H7 (cell line): ENCODE results near the gene GDPD3. TPM values are rescaled to one million over a fixed set of nuclear protein-coding genes. Genes with fewer than 3 reads are reported as not detected.

ENCODE experiments used
- DNase-seq: peaks from one replicate; pipeline ENCODE4 v3.0.0; 2012
- H3K27me3 ChIP-seq: 2 replicates; pipeline ENCODE4 v1.6.0; 2011; ENCODE audit warnings: mild to moderate bottlenecking, low read length; ENCODE audit not compliant: control insufficient read depth, insufficient read depth
- H3K36me3 ChIP-seq: replicated peaks from 2 replicates; pipeline ENCODE4 v1.5.1; 2011; ENCODE audit warnings: low read length; ENCODE audit not compliant: control insufficient read depth, insufficient read depth
- H3K4me3 ChIP-seq: 2 replicates; pipeline ENCODE4 v1.5.1; 2011; ENCODE audit warnings: low read depth, mild to moderate bottlenecking, control low read depth, low read length, moderate library complexity; ENCODE audit not compliant: insufficient read depth
- total RNA-seq: library from RNA; depleted of rRNA; stranded (reverse); fragments of >200 nt; shearing (Covaris generic); gene quantifications from 2 replicates; pipeline ENCODE4 v1.2.3, GENCODE V29; 2014

GDPD3 gene
- total RNA-seq, 1 experiment from 2014 or later: 0.31 TPM

GRCh38 chr16:30095166-30096078 lies 17.9 kb downstream of the GDPD3 start:
- H3K36me3 ChIP-seq: peaks cover 4% of the 10 kb centered on the region
- H3K4me3 ChIP-seq: peak overlapping the region; percentile 39
- no peaks in the 10 kb centered on the region for H3K27me3 ChIP-seq
- DNase-seq: peak; percentile 71

- no peak for DNase-seq
- H3K36me3 ChIP-seq: peaks cover 3% of the 10 kb centered on the region; the same call in 1 of the 2 replicates
- no peak overlapping the region for H3K4me3 ChIP-seq
These were observed 18.7 kb downstream of the GDPD3 start for GRCh38 chr16:30094541-30095165.

GRCh38 chr16:30092373-30093010 lies 20.8 kb downstream of the GDPD3 start:
- peak; percentile 98 for DNase-seq
- Histone ChIP-seq H3K4me3 (peak overlapping the region; percentile 87), H3K36me3 (peaks cover 3% of the 10 kb centered on the region; the same call in 1 of the 2 replicates), H3K27me3 (no peaks in the 10 kb centered on the region)

More at GRCh38 chr16:30094541-30095165, 18.7 kb downstream of the GDPD3 start:
- no peaks in the 10 kb centered on the region for H3K27me3 ChIP-seq

GRCh38 chr16:30091474-30092372 lies 21.6 kb downstream of the GDPD3 start, which contains the start of gene TBX6:
Gene TBX6, minus strand, starts transcription at chr16:30091924. Its CDS starts 731 bp downstream, at chr16:30091193.
- H3K36me3 ChIP-seq: peaks cover 3% of the 10 kb centered on the region; the same call in 1 of the 2 replicates
- H3K4me3 ChIP-seq: peak within 1 kb of the TSS; percentile 87
- DNase-seq: peak; percentile 98

GRCh38 chr16:30090610-30091331 lies 22.6 kb downstream of the GDPD3 start:
- Histone ChIP-seq H3K4me3 (peak overlapping the region; percentile 87), H3K27me3 (no peaks in the 10 kb centered on the region)
- no peak for DNase-seq

More at GRCh38 chr16:30091474-30092372, 21.6 kb downstream of the GDPD3 start, which contains the start of gene TBX6:
- H3K27me3 ChIP-seq: no peaks in the 10 kb centered on the region

GRCh38 chr16:30088832-30089624 lies 24.3 kb downstream of the GDPD3 start:
- no peak for DNase-seq
- H3K36me3 ChIP-seq: peaks cover 2% of the 10 kb centered on the region
- H3K27me3 ChIP-seq: no peaks in the 10 kb centered on the region
- no peak overlapping the region for H3K4me3 ChIP-seq

More at GRCh38 chr16:30090610-30091331, 22.6 kb downstream of the GDPD3 start:
- H3K36me3 ChIP-seq: peaks cover 3% of the 10 kb centered on the region; the same call in 1 of the 2 replicates

GRCh38 chr16:30088237-30088831 lies 25.0 kb downstream of the GDPD3 start:
- peaks cover 8% of the 10 kb centered on the region for H3K36me3 ChIP-seq
- H3K27me3 ChIP-seq: no peaks in the 10 kb centered on the region
- H3K4me3 ChIP-seq: no peak overlapping the region
- DNase-seq: no peak

GRCh38 chr16:30087181-30087898 lies 26.0 kb downstream of the GDPD3 start:
- no peaks in the 10 kb centered on the region for H3K27me3 ChIP-seq
- H3K4me3 ChIP-seq: no peak overlapping the region
- H3K36me3 ChIP-seq: peaks cover 16% of the 10 kb centered on the region
- no peak for DNase-seq

GRCh38 chr16:30086291-30087140 lies 26.8 kb downstream of the GDPD3 start:
- DNase-seq: no peak
- no peaks in the 10 kb centered on the region for H3K27me3 ChIP-seq
- peaks cover 16% of the 10 kb centered on the region for H3K36me3 ChIP-seq
- H3K4me3 ChIP-seq: no peak overlapping the region

- no peak for DNase-seq
- Histone ChIP-seq H3K36me3 (peaks cover 22% of the 10 kb centered on the region), H3K27me3 (no peaks in the 10 kb centered on the region), H3K4me3 (no peak overlapping the region)
These were observed 27.5 kb downstream of the GDPD3 start for GRCh38 chr16:30085820-30086219.

GRCh38 chr16:30085247-30085646 lies 28.1 kb downstream of the GDPD3 start:
- peaks cover 24% of the 10 kb centered on the region for H3K36me3 ChIP-seq
- no peak overlapping the region for H3K4me3 ChIP-seq
- DNase-seq: peak; percentile 54
- H3K27me3 ChIP-seq: no peaks in the 10 kb centered on the region
